ENCODE data around the gene GCKR. TPM values are rescaled to one million over a fixed set of nuclear protein-coding genes. Genes with fewer than 3 reads are reported as not detected.

Gene GCKR, protein sequence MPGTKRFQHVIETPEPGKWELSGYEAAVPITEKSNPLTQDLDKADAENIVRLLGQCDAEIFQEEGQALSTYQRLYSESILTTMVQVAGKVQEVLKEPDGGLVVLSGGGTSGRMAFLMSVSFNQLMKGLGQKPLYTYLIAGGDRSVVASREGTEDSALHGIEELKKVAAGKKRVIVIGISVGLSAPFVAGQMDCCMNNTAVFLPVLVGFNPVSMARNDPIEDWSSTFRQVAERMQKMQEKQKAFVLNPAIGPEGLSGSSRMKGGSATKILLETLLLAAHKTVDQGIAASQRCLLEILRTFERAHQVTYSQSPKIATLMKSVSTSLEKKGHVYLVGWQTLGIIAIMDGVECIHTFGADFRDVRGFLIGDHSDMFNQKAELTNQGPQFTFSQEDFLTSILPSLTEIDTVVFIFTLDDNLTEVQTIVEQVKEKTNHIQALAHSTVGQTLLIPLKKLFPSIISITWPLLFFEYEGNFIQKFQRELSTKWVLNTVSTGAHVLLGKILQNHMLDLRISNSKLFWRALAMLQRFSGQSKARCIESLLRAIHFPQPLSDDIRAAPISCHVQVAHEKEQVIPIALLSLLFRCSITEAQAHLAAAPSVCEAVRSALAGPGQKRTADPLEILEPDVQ
- total RNA-seq (2014; rRNA removed; shearing (Covaris generic)), result not detected in 2 replicates

DNA sequence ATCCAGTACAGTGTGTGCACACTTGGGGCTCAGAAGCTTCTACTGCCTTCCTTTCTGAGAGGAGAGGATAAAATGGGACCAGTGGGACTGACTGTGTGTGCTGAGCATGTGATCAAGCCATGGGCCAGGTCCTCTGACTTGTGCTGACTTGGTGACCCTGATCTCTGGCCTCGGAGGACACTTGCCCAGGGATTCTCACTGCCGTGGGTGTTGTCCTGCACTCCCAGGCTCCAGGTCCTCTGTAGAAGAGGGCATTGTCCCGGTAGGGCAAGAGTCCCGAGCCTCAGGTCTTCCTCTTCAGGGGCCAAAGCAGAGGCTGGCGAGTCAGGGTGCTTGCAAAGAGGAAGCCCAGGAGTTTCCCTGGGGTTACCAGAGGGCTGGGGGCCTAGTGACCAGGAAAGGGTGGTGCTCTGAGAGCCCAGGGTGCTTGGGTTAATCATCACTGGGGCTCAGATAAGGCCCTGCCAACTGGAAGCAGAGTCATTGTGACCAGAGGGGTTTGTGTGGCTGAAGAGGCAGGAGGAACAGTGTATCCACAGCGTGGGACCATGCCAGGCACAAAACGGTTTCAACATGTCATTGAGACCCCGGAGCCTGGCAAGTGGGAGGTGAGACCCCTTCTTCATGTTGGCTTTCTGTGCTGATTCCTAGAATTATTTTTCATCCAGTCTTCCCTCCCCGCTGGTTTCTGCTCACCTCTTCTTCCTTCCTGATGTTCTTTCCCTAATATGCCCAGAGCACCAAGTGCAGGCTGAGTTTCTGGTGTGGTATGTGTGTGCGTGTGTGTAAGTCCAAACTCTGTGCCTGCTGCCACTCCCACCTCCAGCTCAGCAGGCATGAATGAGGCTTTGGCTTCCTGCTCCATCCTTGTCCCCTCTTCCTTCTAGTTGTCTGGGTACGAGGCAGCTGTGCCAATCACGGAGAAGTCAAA lies at the start of gene GCKR:
Gene GCKR (plus strand): TSS at position 483 of the 931 bp plus-strand sequence. CDS start 66 bp downstream, at position 549.

DNA sequence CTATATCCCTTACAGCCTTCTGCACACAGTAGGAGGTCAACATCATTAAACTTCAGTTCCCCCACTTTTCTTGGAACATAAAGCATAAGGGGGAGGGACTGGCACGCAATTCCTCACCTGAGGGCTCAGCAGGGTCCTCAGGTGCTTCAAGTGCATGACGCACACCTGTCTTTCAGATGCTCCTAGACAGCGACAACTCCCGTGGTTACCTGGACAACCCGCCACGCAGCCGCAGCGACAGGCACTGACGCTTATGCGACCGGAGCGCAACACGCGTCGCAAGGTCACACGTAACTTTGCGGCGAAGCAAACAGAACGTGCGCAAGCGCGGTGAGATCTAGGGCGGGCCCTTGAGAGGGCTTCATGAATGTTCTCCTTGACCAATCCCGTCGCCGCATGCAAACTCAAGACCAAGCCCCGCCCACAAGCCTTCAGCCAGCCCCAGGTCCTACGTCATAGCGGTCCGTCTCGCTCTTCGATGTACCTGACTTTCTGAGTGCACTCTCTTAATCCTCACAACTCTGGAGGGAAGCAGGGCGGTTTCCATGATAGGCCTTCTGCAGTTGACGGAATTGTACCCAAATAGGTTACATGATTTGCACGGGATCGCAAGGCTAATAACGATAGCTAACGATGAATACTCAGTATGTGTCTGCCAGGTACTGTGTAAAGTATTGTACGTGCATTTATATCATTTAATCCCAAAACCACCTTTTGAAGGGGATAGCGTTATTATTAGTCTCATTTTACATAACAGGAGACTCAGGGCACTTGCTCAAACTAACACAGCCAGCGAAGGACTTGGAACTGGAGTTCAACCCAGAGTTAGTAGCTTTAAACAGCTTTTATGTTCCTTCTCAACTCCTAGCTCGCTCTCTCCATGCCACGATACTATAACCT lies 6.9 kb upstream of the GCKR start, which contains the start of gene IFT172:
Gene IFT172 (minus strand): TSS at position 246 of the 900 bp plus-strand sequence. CDS start 90 bp downstream, at position 156.

GRCh38 chr2:27494944-27495554 lies 1.6 kb upstream of the GCKR start, which contains the start of gene FNDC4:
TSS of gene FNDC4 (minus strand) at chr2:27495200. CDS start at chr2:27494679, 521 bp downstream.

Small RNAs within 50 kb of the gene (small RNA-seq; reads per million reads assigned to genes)
- gene RNU6-986P, result not detected

Other genes starting within 250 kb of the GCKR start
- gene SLC30A3, start 233.8 kb upstream of the GCKR start, total RNA-seq (2014; rRNA removed; shearing (Covaris generic)), result 0.66 and 1.2 TPM in 2 replicates
- gene DNAJC5G, start 221.4 kb upstream of the GCKR start, total RNA-seq (2014; rRNA removed; shearing (Covaris generic)), result not detected in 2 replicates
- gene TRIM54, start 214.4 kb upstream of the GCKR start, total RNA-seq (2014; rRNA removed; shearing (Covaris generic)), result 0.05 TPM in 1 of 2 replicates, not detected in the other
- 6.6 and 9.2 TPM in 2 replicates for gene UCN, start 188.4 kb upstream of the GCKR start, total RNA-seq (2014; rRNA removed; shearing (Covaris generic))
- gene MPV17, start 173.7 kb upstream of the GCKR start, total RNA-seq (2014; rRNA removed; shearing (Covaris generic)), result 89.7 and 100 TPM in 2 replicates
- 55.7 and 61.9 TPM in 2 replicates for gene GTF3C2, start 140.1 kb upstream of the GCKR start, total RNA-seq (2014; rRNA removed; shearing (Covaris generic))
- gene EIF2B4, start 126.5 kb upstream of the GCKR start, total RNA-seq (2014; rRNA removed; shearing (Covaris generic)), result 33.2 and 38.4 TPM in 2 replicates
- 119 and 144 TPM in 2 replicates for gene SNX17, start 126.2 kb upstream of the GCKR start, total RNA-seq (2014; rRNA removed; shearing (Covaris generic))
- 22.8 and 24.3 TPM in 2 replicates for gene ZNF513, start 116.1 kb upstream of the GCKR start, total RNA-seq (2014; rRNA removed; shearing (Covaris generic))
- gene PPM1G, start 87.2 kb upstream of the GCKR start, total RNA-seq (2014; rRNA removed; shearing (Covaris generic)), result 165 and 169 TPM in 2 replicates
- gene NRBP1, start 68.2 kb upstream of the GCKR start, total RNA-seq (2014; rRNA removed; shearing (Covaris generic)), result 67.3 and 72.5 TPM in 2 replicates
- gene KRTCAP3, start 54.5 kb upstream of the GCKR start, total RNA-seq (2014; rRNA removed; shearing (Covaris generic)), result 0.60 TPM in 1 of 2 replicates, not detected in the other
- gene IFT172, start 7.1 kb upstream of the GCKR start, total RNA-seq (2014; rRNA removed; shearing (Covaris generic)), result 26.5 and 29.8 TPM in 2 replicates
- 3.2 and 3.8 TPM in 2 replicates for gene FNDC4, start 1.6 kb upstream of the GCKR start, total RNA-seq (2014; rRNA removed; shearing (Covaris generic))
- 11.7 and 16.8 TPM in 2 replicates for gene ZNF512, start 86.2 kb downstream of the GCKR start, total RNA-seq (2014; rRNA removed; shearing (Covaris generic))
- 1.8 and 3.5 TPM in 2 replicates for gene CCDC121, start 132.2 kb downstream of the GCKR start, total RNA-seq (2014; rRNA removed; shearing (Covaris generic))
- gene GPN1, start 132.2 kb downstream of the GCKR start, total RNA-seq (2014; rRNA removed; shearing (Covaris generic)), result 28.0 and 28.1 TPM in 2 replicates
- 20.2 and 21.6 TPM in 2 replicates for gene SUPT7L, start 166.8 kb downstream of the GCKR start, total RNA-seq (2014; rRNA removed; shearing (Covaris generic))
- 33.5 and 36.7 TPM in 2 replicates for gene SLC4A1AP, start 167.1 kb downstream of the GCKR start, total RNA-seq (2014; rRNA removed; shearing (Covaris generic))

Data from A375 (cell line).